GM21529 (cell line): ENCODE measurements around the gene DNAH8.

Experiments used
- ATAC-seq: cut with Tn5 transposase; IDR thresholded peaks from one replicate; pipeline ENCODE4 v1.9.1; 2021; ENCODE audit not compliant: unreplicated experiment

DNAH8 gene

DNA sequence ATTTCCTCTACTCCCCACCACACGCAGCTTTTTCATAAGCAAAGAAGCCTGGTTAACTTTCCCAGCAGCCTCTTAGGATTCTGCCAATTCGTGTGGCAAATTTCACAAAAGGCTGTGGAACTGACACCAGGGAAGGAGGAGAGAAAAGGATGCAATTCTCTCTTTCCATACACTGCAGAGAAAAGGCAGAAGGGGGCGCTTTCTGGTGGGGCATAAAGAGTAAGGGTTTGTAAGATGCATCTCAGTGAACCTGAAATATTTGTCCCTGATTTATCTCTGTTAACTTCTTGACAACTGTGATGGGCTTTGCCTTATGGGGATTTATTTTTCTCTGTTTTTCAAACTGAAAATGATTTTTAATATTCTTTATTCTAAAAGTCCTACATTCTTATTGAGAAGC, 288.0 kb downstream of the DNAH8 start:
- no peak for ATAC-seq

DNA sequence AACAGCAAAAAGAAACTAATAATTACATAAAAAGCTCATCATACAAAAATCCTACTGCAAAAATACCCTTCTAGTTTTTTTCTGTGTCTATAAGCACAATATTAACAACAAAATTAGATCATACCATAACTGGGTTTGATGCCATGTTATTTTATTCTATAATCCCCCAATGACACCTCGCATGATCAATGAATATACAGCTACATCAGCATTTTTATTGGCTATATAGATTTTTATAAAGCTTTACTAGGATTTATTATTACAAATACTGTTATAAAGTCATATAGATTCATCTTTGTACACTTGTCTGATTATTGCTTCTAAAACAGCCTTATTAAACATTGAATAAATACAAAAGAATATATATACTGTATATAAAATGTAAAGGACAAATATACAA, 288.4 kb downstream of the DNAH8 start:
- ATAC-seq, result no peak

DNA sequence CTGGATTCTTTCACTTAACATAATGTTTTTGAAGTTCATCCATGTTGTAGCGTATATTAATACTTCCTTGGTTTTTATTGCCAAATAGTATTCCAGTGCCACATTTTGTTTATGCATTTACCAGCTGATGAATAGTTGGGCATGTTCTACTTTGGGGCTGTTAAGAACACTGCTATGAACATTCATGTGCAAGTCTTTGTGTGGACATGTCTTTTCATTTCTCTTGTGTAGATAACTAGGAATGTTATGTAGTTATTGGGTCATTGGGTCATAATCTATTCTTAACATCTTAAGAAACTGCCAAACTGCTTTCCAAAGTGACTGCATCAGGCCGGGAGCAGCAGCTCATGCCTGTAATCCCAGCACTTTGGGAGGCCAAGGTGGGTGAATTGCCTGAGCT, 289.7 kb downstream of the DNAH8 start:
- no peak for ATAC-seq

DNA sequence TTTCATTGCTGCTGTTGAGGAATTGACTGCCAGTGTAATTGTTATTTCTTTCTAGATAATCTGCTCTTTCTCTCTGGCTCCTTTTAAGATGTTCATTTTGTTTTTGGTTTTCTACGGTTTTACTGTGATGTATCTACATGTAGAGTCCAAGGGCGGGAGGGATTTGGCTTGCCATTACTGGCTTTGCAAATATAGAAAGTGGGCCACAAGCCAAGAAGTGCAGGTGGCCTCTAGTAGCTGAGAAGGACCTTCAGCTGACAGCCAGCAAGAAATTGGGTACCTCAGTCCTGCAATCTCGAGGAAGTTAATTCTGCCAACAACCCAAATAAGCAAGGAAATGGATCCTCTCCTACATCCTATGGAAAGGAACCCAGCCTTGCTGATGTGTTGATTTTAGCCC, 290.7 kb downstream of the DNAH8 start:
- ATAC-seq, result no peak

DNA sequence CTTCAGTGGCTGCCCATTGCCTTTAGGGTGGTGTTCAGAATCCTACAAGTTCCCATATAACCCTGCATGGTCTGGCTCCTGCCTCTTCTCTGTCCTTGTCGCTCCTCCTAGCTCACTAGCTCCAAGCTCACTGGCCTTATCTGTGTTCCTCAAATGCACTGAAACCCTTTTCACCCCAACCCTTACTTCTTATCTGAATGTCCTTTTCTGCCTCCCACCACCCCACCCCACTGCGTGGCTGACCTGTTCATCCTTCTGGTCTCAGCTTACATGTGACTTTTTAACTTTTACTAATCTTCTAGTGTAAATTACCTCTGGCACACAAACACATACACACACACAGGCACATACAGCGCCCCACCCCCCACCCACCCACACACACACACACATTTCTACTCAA, 292.5 kb downstream of the DNAH8 start:
- no peak for ATAC-seq

DNA sequence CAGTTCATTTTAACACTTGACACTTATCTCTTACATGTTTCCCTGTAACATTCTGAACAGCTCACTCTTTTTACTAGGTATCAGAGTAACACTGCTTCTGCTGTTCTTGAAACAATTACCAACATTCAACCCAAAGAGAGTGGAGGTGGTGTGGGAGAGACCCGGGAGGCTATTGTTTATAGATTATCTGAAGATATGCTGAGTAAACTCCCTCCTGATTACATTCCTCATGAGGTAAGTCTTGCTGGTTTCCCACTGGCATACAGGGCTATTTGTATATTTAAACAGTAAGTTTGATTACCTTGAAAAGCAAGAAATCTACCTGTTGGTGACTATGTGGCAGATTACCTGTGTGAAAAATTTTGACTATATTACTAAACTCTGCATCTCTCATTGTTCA, 293.6 kb downstream of the DNAH8 start:
- no peak for ATAC-seq

DNA sequence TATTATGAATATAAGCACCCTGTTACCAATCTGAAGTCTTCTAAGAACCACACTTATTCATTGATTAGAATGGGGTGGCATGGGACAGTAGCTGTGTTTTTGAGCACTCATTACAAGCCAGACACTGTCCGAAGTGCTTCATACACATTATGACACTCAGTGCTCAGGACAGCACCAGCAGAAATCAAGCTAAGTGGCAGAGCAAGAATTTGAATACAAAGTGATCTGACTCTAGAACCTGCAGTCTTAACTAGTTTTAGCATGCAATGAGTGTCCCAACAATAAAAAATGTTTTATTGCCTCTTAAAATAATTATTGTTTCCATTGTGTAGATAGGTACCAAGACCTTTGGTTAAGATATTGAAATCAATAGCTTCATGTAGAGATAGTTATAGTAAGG, 294.4 kb downstream of the DNAH8 start:
- ATAC-seq, result no peak

DNA sequence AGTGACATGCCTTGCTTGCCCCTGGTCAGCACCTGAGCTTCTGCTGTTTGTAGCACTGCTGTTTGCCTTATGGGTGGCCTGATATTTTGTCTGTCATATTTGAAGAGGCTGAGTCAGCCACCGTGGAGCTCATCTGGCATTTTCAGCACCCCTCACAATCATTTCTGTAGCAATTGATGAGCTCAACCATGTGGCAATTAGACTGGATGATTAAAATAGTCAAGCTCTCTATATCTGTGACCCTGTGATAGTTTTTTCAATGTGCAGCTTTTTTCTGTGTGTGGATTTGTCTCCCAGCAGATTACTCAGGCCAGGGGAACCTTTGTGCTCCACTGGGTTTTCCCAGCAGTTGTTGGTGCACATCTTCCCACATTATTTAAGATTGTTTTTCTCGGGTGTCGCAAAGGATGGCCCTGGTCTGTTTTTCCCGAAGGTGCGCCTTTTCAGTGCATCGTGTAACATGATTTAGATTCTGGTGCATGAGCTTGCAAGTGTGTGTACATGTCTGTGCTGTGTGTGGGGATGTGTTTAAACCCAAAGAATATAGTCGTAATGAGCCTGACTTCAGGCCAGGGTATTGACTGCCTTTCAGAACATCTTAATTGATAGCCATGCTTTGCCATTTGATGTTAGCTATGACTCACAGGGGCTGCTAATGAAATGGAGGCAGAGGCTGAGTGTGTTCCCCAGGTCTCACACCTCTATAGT, 301.9 kb downstream of the DNAH8 start:
- ATAC-seq, result no peak

DNA sequence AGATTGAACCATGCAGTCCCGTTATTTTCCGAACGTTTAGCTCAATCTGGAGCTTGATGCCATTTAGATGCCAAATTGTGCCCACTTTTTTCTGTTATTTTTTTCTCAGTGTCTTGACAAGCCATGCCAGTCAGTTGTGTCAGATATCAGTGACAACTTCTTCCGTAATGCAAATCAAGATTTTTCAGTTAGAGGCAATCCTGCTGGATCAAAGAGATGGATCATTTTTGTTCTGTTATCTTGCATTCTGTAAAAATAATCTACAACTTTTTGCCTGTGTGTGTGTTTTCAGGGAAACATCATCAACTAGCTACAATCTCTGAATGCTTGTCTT, 302.4 kb downstream of the DNAH8 start:
- ATAC-seq, result no peak

DNA sequence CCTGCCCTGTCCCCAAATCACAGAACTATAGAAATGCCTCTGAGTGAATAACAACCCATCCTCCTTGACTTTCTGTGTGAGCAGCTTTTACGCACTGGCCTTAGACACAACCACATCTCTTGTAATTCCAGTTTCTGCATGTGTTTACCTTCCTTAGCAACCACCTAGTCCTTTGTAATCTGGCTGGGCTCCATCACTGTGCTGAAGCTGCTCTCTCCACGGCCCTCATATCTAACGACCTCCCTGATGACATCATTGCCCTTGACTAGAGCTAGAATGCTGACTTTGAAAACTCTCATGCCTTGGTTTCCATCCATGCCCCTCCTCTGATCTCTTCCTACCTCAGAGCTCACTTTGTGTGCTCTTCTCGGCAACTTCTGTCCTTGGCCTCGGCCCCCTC, 303.0 kb downstream of the DNAH8 start:
- no peak for ATAC-seq

DNA sequence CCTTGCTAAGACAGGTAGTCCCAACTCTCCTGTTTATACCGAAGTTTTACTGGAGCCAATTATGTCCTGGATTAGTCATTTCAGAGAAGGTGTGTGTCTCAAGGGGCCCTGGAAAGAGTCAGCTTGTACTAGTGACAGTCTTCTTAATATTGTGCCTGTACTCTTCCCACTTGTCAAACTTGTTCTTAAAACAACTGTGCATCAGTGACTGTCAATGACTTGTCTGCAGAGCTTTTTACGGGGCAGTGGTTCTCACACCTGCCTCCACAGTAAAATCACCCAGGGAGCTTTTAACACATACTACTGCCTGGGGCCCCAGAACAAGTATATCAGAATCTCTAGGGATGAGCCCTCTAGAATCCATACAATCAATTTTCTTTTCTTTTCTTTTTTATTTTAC, 305.0 kb downstream of the DNAH8 start:
- ATAC-seq, result no peak

DNA sequence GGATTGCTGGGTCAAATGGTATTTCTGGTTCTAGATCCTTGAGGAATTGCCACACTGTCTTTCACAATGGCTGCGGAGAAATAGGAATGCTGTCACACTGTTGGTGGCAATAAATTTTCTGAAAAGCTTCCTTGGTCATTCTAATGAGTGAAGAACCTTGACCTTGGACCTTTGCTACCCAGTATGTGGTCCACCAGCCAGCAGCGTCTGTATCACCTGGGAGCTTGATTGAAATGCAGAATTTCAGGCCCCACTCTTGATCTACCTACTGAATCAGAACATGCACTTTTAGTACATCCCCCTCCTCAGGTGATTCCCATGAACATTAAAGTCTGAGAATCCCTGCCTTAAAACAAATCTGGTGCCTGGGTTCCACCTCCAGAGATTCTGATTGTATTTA, 305.9 kb downstream of the DNAH8 start:
- no peak for ATAC-seq

DNA sequence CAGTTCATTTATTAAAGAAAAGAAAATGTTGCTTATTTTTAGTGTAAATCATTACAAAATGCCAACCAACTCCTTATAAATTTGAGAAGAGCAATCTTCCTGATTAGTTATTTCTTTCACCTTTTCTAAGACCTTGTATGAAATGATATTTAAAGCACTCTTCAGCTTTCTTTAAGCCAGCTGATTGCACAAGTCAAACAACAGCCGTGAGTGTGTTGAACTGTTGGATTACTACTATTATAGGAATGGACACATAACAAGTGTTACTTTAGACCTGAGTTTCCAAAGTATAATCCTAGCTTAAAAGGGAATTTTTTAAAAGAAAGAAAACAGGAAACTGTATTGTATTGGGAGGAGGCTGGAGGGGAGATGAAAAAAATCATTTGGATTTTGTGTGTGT, 306.7 kb downstream of the DNAH8 start:
- no peak for ATAC-seq

DNA sequence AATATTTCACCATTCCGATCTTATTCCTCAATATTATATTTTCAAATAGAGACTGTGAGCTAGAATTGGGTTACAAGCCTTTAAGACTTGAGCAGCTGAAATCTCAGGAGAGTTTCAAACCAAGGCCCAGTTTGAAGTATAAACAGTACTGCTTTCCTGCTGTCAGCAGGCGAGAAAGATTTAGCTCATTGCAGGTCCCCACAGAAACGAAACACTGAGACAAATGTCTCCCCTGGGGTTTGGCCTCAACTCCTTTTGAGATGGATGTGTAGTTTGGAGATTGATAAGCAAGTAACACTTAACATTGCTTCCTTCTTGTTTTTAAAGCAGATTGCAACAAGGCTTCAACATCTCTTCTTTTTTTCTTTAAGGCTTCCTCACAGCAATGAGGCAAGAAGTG, 311.1 kb downstream of the DNAH8 start:
- ATAC-seq, result no peak

DNA sequence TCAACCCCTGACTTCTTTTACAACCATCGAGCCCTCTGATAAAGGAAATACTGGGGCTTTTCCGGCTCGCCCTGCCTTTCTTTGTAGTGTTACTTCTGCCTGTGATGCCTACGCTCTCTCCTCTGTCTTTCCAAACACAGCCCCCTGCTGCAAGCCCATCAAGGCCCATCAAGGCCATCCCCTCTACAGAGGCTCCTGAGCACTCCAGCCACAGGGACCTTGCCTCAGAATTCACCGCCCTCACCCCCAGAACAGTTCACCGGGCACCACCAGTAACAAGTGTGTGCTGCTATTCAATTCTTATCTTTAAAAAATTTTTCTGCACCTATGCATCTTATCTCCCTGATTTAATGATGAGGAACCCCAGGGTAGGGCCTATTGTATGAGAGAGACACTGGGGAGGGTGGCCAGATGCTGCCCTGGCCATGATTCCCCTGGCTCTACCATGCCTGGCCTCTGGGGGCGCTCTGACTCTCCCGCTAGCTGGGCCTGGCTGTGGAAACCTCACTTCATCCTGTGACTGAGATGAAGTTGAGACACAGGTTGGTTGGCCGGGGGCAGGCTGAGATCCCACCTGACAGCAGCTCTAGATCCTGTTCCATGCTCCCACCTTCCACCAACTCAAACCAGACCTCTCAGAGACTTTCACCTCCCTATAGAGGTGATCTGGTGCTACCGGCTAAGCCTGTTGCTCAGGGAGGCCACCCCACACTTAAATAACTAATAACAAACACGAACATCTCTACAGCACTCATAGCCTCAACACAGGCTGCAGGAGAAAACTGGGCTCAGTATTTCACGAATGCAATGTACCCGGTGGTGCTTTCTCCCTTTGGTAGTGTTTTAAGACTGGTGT, 314.3 kb downstream of the DNAH8 start:
- peak; percentile 59 for ATAC-seq

DNA sequence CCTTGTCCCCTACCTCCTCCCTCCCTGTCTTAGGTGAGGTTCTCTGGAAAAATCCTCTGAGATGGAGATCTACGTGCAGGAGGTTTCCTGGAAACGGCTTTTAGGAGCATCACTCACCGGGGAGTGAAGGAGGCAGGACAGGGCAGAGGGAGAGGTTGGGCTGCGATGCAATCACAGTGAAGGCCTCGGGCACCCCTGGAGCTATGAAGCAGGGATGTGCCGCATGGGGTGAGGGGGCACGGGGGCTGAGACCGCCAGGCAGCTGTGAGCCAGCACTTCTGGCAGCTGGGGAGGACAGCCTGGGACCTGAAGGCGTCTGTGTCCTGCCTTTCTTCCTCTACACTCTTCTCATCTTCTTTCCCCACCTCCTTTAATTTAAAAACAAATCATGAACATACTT, 320.6 kb downstream of the DNAH8 start:
- ATAC-seq, result no peak

DNA sequence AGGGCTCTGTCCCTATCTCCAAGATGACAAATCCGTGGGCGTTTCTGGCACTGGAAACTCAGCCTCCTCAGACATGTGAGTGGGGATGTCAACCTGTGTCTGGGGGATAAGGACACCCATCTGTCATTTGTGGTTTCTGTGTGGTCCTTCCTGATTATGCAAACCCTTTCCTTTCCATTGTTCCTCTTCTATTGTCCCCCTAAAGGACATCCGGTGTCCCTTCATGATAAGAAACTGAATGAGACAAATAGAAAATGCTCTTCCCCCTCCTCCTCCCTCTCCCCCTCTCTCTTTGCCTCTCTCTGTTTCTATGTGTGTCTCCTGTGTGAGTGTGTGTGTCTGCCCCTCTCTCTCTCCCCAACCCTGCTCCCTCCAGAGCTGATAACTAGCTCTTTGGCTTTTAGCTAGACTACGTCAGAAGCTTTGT, 322.0 kb downstream of the DNAH8 start:
- ATAC-seq, result no peak

DNA sequence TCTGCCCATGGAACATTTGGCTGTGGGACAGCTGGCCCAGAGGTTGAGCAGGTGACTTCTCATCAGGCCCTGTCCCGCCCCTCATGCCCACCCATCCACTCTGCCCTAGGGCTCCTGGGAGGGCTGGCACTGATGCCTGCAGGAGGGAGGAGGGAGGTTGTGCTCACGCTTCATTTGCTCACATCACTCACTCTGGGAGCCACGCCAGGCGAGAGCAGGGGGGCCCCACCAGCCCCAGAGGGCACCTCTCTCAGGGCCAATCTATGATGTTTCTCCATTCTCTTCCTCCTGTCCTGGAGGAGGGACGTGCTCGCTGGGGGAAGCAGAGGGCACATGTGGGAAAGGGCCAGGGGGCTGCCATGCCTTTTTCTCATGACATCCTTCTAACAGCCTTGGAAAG, 322.6 kb downstream of the DNAH8 start:
- no peak for ATAC-seq

DNA sequence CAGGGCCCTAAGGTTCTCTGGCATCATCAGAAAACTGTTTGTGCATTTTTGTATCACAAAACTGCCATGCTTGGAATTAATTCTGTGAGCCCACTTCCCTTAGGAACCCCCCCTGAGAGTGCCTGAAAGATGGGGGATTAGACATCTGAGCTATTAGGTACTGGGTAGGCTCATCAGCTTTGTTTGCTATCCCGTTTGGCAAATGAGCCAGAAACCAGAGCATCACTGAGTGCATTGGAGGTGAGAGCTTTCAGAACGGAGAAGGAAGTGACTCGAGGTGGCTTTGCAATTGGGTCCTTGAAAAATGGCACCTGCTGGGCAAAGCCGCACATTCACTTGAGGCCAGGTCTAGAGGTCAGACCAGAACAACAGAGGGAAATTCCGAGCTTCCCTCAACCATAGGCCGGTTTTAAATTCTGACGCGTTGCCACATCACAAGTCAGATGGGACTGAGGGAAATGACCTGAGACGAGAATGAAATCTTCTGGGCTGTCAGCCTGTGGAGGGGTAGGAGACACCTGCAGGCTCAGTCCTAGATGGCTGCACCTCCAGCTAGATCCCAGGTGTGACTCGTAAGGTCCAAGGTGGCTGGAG, 325.1 kb downstream of the DNAH8 start:
- ATAC-seq, result no peak

DNA sequence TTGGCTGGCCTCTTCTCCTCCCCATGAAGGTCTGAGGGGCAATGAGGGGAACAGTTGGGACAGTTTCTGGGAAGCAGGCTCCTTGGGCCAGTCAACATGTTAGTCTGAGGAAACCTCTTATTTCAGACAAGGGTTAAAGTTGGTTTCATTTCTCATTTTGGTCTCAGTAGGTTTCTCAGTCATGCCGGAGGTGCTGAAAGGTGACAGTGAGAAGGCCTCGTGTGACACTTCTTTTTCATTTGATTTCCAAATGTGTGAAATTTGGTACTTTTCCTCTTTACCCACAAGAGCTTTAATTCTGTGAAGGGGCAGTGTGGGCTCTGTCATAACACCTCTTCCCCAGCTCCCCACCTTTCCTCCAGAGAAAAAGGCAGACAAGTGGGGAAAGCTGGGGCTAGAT, 326.0 kb downstream of the DNAH8 start:
- peak; percentile 70 for ATAC-seq

DNA sequence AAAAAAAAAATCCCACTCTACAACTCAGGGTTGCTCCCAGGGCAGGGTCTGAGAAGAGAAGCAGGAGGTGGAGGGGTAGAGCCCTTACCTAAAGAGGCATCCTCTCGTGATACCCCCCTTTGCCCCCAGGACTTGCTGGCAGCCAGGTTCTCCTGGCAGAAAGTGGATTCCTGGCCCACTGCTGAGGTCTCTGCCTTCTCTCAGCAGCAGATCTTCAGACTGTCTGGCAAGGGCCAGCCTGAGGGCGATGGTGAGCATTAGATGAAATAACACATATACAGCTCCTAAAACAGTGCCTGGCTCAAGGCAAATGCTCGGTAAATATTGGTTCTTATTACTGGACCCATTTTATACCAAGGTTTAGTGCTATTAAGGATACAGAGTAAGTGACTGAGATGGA, 328.7 kb downstream of the DNAH8 start:
- ATAC-seq, result no peak

DNA sequence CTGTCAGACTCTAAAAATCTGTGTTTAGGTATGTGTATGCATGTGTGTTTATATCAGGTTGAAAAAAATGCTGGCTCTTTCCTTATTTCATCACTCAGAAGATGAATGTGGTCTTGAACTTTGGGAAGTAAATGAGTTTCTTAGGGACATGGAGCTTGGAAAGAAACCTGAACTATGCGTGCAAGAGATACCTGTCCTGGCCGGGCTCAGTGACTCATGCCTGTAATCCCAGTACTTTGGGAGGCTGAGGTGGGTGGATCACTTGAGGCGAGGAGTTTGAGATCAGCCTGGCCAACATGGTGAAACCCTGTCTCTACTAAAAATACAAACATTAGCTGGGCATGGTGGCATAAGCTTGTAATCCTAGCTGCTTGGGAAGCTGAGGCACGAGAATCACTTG, 329.1 kb downstream of the DNAH8 start:
- ATAC-seq, result no peak
